ENCODE results near the gene NUP160. TPM values are rescaled to one million over a fixed set of nuclear protein-coding genes. Genes with fewer than 3 reads are reported as not detected.

Gene NUP160
- total and polyA plus RNA-seq, 9 donors = 25.7 to 38.5 (median 27.0) TPM

DNA sequence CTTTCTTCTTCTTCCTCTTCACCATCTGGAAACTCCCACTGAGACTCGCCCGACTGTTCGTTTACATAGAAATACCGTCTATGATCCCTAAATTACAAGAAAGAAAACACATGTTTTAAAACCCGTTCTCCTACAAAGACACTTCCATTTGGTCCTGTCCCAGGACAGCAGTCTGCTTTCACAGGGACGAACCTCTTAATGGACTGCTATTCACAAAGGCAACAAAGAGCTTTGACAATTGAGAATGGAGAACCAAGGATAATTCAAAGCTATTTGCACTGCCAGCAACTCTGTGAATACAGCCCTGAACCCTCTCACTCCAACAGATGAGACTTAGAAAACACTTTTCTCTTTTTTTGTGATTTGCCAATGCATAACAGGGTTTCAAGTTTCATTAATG, 116.7 kb downstream of the NUP160 start:
- WGBS (ENCODE audit: insufficient coverage) = 91% methylated on average over 4 of the region's 6 CpGs
- DNase-seq = no peak
- H3K4me3 ChIP-seq (ENCODE audit: low read length) = no peak overlapping the region
- H3K9me3 ChIP-seq (replicated peaks; ENCODE audit: control insufficient read depth, low read depth, low read length) = no peaks in the 10 kb centered on the region
- no peaks in the 10 kb centered on the region for H3K4me1 ChIP-seq (ENCODE audit: control insufficient read depth, insufficient read depth, low read length)
- peaks cover 48% of the 10 kb centered on the region for H3K36me3 ChIP-seq (ENCODE audit: control insufficient read depth, insufficient read depth, low read length)
- H3K27me3 ChIP-seq (ENCODE audit: control insufficient read depth, insufficient read depth, low read length) = no peaks in the 10 kb centered on the region
- no peak overlapping the region for H3K27ac ChIP-seq (ENCODE audit: low read length)

Other genes with a start within 250 kb of the NUP160 start
- 51.1 TPM for gene MTCH2, start 205.8 kb downstream of the NUP160 start, total RNA-seq
- 10 to 100 TPM; 67.6 to 83.9 (median 71.7) TPM for gene MTCH2, start 205.8 kb downstream of the NUP160 start, polyA plus RNA-seq (ENCODE audit: insufficient read depth in 1 of 8, insufficient read length in 8 of 8, low replicate concordance in 1 of 8)
- 0.44 TPM for gene AGBL2, start 133.0 kb downstream of the NUP160 start, total RNA-seq
- 1 to 10 TPM in 4 of 8 donors, under 1 TPM in 4; 0.43 to 1.6 (median 0.99) TPM for gene AGBL2, start 133.0 kb downstream of the NUP160 start, polyA plus RNA-seq (ENCODE audit: insufficient read depth in 1 of 8, insufficient read length in 8 of 8, low replicate concordance in 1 of 8)
- 63.4 TPM for gene FNBP4, start 81.0 kb downstream of the NUP160 start, total RNA-seq
- 100 to 1,000 TPM in 1 of 8 donors, 10 to 100 TPM in 7; 59.4 to 116 (median 77.9) TPM for gene FNBP4, start 81.0 kb downstream of the NUP160 start, polyA plus RNA-seq (ENCODE audit: insufficient read depth in 1 of 8, insufficient read length in 8 of 8, low replicate concordance in 1 of 8)
- gene PTPRJ, start 132.2 kb upstream of the NUP160 start, total RNA-seq = 3.6 TPM
- 1 to 10 TPM; 2.9 to 6.0 (median 3.6) TPM for gene PTPRJ, start 132.2 kb upstream of the NUP160 start, polyA plus RNA-seq (ENCODE audit: insufficient read depth in 1 of 8, insufficient read length in 8 of 8, low replicate concordance in 1 of 8)

Measured in muscle of leg (tissue), 11 donors.